ENCODE measurements around the gene RXFP2. TPM values are rescaled to one million over a fixed set of nuclear protein-coding genes. Genes with fewer than 3 reads are reported as not detected.

RXFP2 gene
- total RNA-seq, 1 donor from 2014 or later, result not detected

DNA sequence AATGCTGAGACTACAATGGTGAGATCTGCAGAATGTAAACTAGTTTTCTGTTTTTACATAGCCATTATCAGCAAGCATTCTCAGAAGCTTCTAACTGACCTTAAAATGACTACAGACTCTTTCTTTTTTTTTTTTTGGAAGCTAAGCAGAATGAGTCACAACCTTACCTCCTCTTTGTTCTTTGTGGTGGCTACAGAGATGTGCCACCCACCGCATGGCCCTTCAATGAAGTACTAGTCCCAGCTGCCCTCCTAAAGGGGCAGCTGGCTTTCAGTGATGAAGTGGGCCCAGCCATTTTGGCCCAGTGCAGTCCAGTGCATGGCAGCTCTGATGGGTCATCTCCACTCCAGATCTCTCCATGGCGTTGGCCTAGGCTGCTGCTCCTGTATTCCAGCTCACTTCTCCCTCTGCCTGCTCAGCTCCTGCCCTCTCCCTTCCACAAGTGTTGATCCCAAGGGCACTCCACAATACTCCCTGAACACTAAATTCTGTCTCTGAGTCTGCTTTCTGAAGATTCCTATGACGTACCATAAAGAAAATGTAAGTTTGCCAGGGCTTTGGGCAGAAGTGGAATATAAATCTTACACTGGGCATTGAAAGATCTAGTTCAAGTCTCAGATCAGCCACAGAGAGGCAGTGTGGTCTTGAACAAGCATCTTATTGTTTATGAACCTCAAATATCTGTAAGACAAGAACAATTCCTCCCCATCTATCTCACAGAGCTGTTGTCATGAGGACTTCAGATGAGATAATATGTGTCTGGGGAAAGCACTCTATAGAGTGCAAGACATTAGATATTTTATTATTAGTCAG lies 85.6 kb downstream of the RXFP2 start:
- DNase-seq (ENCODE audit: low read depth, low spot score), result no peak

DNA sequence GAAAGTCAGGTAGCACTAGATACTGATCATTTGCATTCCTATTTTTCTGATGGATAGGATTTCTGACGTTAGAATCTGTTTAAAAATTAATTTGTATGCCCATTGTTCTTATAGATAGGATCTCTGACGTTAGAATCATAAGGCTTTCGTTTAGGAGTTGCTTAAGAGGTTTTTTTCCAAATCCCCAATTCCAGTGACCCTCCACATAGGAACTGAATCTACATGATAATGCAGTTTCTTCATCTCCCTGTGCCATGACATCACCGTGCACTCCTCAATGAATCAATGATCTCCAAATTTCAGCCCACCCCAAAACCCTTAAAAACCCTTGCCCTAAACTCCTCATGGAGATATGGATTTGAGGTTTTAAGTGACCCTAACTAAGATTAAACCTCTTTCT lies 87.2 kb downstream of the RXFP2 start:
- no peak for DNase-seq (ENCODE audit: low read depth, low spot score)

- DNase-seq (ENCODE audit: low read depth, low spot score), result no peak
Measured at GRCh38 chr13:31827707-31828106, 88.4 kb downstream of the RXFP2 start.

GRCh38 chr13:31835932-31836331 lies 96.6 kb downstream of the RXFP2 start:
- DNase-seq (ENCODE audit: low read depth, low spot score), result no peak

DNA sequence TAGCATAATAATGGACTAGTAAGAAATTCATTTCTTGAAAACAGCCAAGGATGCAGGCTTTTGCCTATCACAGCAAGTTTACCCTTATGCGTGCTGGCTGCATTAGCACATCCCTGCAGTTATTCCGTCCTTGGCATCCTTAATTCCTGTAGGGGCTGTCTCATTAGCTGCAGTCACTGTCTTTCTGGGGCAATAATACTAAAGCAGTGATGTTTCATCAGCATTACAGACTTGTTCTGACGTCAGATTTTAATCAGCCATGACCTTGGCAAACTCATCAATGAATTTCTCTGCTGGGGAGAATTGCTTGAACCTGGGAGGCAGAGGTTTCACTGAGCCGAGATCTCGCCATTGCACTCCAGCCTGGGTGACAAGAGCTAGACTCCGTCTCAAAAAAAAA lies 103.7 kb downstream of the RXFP2 start:
- no peak for DNase-seq (ENCODE audit: low read depth, low spot score)

DNA sequence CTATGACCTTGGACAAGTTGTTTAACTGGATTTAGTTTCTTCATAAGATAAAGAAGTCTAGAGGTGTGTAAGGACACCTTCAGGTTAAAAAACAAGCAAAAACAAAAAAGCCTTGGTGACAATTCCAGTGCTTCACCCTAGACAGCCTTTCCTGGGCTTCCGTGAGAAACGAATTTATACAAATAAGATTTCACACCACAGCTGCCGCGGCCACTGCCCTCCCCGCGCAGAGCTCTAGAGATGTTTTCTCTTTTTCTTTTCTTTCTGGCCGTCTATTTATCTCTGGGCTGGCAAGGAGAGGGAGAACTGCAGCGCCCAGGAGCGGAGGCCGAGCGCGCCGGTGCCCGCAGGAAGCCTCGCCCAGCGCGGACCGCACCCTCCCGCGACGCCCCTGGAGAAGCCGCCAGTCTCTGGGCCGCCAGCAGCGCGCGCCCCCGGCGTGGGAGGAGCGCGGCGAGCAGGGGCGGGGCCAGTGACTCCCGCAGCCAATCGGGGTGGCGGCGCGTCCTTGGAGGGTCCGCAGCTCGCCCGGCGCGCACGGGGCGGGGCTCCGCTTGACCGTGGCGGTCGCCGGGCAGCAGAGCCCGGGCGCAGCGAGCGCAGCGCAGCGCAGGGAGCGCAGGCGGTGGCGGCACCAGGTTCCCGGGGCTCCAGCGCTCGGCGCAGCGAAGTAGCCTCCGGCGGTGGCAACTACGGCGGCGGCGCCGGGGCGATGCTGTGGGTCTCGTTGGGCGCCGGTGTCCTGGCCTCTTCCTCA lies 107.0 kb downstream of the RXFP2 start:
- peak; percentile 20 for DNase-seq (ENCODE audit: low read depth, low spot score)

- no peak for DNase-seq (ENCODE audit: low read depth, low spot score)
Measured at GRCh38 chr13:31846961-31847752, 107.8 kb downstream of the RXFP2 start.

DNA sequence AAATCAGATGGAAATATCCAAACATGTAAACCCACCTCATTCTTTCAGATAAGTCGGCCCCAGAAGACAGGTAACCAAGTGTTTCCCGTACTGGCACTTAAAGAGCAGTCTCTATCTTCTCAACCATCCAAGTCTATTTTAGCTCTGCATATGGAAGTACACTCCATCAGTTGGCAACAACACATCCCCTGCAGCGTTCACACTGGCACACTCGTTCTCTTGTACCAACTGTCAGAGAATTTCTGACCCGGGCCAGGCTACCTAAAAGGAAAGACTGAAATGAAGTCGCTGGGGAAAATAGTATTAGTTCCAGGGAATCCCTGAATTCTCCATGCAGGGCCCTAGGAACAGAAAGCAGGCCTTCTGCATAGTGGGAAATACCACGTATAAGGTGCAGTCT lies 109.3 kb downstream of the RXFP2 start:
- DNase-seq (ENCODE audit: low read depth, low spot score), result no peak

GRCh38 chr13:31849206-31849605 lies 109.9 kb downstream of the RXFP2 start:
- DNase-seq (ENCODE audit: low read depth, low spot score), result no peak

DNA sequence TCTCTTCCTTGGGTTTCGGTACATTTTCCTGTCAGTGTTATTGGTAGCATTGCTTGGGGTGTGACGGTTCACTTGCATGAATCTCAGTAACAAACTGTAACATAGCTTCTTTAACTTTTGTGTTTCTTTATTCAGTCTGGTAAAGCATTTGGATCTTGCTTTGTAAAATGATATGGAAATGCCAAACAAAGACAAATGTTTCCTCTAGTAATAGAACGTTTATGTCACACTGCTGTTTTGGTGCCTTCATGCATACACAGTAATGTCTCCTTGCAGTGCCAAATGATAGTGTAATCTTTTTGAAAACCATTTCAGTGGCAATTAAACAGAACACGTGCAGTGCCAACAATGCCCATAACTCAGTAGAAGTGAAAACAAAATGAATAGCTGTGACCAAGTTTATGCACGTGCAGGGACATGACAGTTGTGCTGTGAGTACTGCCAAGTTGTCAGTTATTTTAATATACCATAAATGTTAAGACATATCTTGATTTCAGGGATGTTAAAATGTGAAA lies 110.8 kb downstream of the RXFP2 start:
- DNase-seq (ENCODE audit: low read depth, low spot score), result no peak

DNA sequence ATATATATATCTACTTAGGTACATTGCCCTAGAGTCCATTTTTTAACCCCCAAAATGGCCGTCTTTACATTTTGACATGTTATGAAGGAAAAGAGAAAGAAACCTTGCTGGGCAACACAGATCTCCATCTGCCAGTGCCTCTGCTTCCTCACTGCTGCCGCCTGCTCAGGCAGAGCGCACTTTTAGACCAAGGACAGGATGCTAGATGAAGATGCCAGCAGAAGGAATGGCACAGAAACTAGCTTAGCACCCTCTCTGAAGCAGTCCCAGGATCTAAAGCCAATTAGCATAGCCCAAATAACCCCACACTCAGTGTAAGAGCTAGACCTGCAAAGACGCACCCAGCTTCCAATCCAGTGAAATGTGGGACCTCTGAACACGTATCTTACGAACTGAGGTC lies 111.9 kb downstream of the RXFP2 start:
- no peak for DNase-seq (ENCODE audit: low read depth, low spot score)
